Hypothalamus (tissue), 51 donors: ENCODE measurements around the gene MAST2.

Experiments used
- DNase-seq, 51 donors: peaks; one replicate each; lab custom pipeline; 2025; lab: John Stamatoyannopoulos, UW

MAST2 gene

GRCh38 chr1:45972621-45973020, 169.2 kb downstream of the MAST2 start:
- DNase-seq, result no peak

- DNase-seq, result no peak
Measured at GRCh38 chr1:45973121-45973520, 169.7 kb downstream of the MAST2 start.

- no peak for DNase-seq
Measured at GRCh38 chr1:45974541-45975269, 171.3 kb downstream of the MAST2 start.

DNA sequence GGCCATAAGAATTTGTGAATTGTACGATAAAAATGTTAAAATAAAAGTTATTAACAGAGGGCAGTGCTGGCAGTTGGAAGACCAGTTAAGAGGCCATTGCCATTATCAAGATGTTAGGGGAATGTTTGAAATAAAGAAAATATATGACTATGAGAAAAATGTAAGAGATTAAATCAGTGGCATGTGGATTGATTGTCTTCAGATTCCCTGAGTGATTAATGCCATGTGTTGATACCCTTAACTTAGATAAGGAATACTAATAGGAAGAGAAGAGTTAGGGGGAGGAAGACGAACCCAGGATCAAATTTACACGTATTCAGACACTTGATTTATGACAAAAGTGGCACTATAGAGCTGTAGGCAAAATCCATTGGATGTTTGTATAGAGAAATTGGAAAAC, 173.2 kb downstream of the MAST2 start:
- no peak for DNase-seq

DNA sequence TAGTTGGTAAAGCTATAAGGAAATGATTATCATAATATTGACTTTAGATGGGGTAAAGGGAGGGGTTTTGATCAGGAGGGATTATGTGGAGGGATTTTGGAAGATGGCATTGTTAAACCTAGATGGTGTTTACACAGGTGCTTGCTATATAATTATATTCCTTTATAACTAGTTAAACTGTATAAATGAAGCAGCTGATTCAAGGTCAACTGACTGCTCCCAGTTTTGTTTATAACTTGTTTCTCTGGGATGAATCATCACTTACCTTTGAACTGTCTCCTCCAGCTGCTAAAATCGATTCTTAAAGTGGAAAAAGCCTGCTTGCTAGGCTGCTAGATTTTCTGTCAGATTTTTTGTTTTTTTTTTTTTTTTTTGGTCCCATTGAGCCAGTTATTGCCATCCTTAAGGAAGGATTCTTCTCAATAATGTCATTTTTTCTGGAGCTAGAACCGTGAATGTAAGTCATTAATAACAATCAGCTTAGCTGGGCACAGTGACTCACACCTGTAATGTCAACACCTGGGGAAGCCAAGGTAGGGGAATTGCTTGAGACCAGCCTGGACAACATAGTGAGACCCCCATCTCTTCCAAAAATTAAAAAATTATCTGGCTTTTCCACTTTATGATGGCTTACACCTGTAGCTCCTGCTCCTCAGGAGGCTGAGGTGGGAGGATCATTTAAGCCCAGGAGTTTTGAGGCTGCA, 175.8 kb downstream of the MAST2 start:
- DNase-seq, result no peak

- DNase-seq, result no peak
Measured at GRCh38 chr1:45979778-45980176, 176.4 kb downstream of the MAST2 start.

GRCh38 chr1:45982359-45982758, 178.9 kb downstream of the MAST2 start:
- no peak for DNase-seq

GRCh38 chr1:45983967-45984366, 180.6 kb downstream of the MAST2 start:
- DNase-seq, result no peak

DNA sequence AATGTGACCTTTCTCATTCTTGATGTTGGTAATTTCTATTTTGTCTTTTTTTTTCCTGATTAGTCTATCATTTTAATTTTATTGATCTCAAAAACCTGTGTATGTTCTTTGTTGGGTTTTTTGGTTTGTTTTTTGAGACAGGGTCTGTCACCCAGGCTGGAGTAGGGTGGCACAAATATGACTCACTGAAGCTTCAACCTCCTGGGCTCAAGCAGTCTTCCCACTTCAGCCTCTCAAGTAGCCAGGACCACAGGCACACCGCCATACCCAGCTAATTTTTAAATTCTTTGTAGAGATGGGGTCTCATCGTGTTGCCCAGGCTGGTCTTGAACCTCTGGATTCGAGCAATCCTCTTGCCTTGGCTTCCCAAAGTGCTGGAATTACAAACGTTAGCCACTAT, 183.8 kb downstream of the MAST2 start:
- DNase-seq, result no peak

DNA sequence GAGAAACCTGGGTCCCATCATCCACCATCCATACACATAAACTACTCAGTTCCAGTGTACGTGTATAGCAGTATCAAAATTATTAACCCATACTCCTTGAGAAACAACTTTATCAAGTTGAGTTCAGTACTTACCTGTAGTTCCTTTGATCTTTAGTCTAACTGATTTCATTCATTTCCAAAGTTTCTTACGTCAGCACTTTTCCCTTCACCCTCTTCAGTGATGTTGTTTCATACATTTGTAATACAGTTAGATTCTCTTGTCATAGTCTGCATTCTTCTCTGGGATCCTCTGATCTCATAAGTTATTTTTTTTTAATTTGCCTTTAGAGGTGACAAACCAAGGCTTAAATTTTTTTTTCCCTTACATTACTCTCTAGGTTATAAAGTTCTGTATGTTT, 185.8 kb downstream of the MAST2 start:
- DNase-seq, result no peak

GRCh38 chr1:45994423-45994822, 191.0 kb downstream of the MAST2 start:
- DNase-seq, result no peak

DNA sequence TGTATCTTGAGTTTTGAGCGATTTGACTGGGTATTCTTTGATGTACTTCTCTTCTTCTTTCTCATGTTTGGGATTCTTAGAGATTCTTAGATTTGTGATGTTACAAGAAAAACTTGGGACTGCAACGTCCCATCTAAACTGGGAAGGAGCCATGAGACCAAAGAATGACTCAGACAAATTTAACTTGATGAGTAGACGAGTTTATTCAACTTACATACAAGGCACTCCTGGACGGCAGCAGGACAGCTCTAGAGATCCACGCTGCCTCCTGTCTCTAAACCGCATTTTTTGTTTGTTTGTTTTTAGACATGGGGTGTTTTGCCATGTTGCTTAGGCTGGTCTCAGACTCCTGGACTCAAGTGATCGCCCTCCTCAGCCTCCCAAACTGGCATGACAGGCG, 191.9 kb downstream of the MAST2 start:
- no peak for DNase-seq

GRCh38 chr1:45998020-45998617, 194.7 kb downstream of the MAST2 start:
- DNase-seq, result no peak

- DNase-seq, result no peak
Measured at GRCh38 chr1:45999507-45999906, 196.1 kb downstream of the MAST2 start.

DNA sequence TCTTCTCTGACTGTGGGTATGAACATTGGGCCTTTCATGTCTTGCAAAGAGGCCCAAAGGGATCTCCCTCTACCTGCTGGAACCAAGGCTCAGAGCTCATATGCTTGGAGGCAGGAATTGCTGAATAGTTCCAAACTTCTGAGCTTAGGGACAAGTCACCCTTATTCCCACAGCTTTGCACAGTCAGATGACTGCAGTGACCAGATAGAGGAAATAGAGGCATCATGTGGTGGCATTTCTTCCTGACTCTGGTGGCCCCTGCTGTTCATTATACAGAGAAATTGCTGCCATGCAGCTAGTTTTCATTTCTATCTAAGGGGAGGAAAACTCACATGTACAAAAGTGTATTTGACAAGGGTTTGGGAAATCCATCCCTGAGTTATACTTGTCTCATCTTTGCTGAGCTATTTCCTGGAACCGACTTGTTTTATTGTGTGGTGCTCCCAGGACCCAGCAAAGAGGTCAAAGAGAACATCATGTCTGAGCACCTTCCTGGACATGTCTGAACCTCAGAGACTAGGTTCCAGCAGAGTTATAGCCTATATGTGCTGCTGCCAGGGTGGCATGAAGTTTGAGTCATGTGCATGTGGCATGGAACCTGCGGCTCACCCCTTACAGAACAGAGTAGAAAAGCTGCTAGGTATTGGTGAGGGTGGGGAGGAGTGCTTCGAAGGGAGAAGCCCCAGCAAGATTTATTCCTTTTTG, 197.8 kb downstream of the MAST2 start:
- no peak for DNase-seq

DNA sequence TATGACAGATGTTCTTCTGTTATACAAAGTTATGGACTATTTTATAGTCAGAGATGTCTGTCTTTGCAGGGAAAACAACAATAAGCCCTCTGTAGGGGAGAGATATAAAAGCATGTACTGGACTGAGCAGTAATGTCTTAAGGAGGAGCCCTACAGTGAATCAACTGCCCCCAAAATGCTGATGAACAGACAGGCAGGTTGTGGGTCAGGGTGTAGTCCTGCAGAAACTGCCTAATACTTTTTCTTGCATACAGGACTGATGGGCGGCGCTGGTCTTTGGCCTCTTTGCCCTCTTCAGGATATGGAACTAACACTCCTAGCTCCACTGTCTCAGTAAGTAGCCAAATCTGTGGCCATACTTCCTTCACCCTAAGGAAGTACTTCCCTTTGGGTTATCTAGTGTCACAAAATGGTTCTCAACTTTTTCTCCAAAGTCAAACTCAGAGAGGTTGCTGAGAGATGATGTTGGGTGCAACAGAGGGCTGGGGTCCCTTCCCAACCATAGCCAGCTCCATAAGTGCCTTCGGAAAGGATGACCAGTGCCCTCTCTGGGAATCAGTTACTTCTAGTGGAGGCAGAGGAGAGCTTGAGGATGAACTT, 199.2 kb downstream of the MAST2 start:
- no peak for DNase-seq

- no peak for DNase-seq
Measured at GRCh38 chr1:46003315-46003714, 199.9 kb downstream of the MAST2 start.

DNA sequence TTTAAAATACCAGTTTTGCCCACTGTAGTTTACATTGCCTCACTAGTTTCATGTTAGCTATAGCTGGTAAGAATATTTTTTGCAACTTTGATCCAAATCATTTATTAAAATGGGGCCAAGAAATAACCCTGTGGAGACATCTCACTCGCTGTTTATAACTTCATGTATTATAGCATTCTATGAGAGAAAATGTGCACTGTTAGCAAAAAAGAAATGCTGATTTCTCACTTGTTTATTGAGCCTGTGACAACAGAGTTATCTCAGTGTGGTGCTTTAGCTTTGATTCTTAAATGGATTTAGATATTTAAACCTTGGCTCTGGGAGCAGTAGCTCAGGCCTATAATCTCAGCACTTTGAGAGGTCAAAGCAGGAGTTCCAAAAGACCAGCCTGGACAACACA, 201.1 kb downstream of the MAST2 start:
- DNase-seq, result no peak

DNA sequence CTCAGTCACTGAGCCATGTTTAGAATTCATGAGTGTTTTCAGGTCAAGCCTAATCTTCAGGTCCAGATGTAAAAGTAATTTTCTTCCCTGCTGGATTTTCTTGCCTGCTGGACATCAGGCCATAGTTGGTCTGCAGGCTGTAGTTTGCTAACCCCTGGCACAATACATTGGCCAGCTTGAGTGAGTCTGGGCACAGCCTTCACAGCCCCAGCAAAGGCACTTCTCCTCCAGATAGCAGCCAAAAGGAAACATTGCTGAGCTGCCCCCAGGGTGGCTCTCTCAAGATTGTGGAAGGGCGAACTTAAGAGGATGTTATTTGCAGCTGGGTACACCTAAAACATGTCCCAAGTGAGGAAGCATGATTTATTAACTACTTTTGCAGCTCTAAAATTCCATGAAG, 202.2 kb downstream of the MAST2 start:
- no peak for DNase-seq

DNA sequence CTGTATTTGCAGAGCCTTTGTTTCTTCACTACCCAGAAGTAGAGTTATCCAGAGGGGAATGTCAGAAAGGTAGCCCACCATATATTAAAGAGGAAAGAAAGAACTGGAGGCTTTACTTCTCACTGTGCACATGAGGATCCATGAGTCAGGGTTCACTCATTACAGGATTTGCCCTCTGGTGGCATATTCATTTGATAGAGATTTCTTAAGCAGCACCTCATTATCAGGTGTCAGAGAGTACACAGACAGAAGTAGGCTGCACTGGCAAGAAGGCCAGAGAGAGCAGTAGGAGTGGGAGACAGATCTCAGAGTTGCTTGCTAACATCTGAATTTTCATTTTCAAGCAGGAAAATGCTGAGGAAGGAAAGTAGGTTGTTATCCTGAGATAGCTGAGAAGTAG, 205.2 kb downstream of the MAST2 start:
- DNase-seq, result no peak

- no peak for DNase-seq
Measured at GRCh38 chr1:46010611-46011010, 207.2 kb downstream of the MAST2 start.
